Activated T-cell treated with anti-CD3 and anti-CD28 coated beads for 1 hour (primary cell): Measurements from ENCODE around the gene GPR50.

Experiments
- DNase-seq: peaks from one replicate; pipeline ENCODE4 v3.0.0-alpha.2; 2020; ENCODE audit warnings: low read depth

The GPR50 gene

GRCh38 chrX:151176231-151176750, at the start of gene GPR50:
Gene GPR50, plus strand, starts transcription at chrX:151176584. Its CDS starts 138 bp downstream, at chrX:151176722.
- no peak for DNase-seq

GRCh38 chrX:151132531-151132930, 43.9 kb upstream of the GPR50 start:
- DNase-seq = no peak

- peak; percentile 3 for DNase-seq
Measured at GRCh38 chrX:151151665-151152267, 24.6 kb upstream of the GPR50 start.

- DNase-seq = no peak
Measured at GRCh38 chrX:151153086-151153485, 23.3 kb upstream of the GPR50 start.

- DNase-seq = no peak
Measured at GRCh38 chrX:151153667-151154066, 22.7 kb upstream of the GPR50 start.

GRCh38 chrX:151155234-151155633, 21.1 kb upstream of the GPR50 start:
- no peak for DNase-seq

GRCh38 chrX:151161690-151162089, 14.7 kb upstream of the GPR50 start:
- DNase-seq = no peak

GRCh38 chrX:151167791-151168345, 8.5 kb upstream of the GPR50 start:
- DNase-seq = no peak

- no peak for DNase-seq
Measured at GRCh38 chrX:151169783-151170182, 6.6 kb upstream of the GPR50 start.

GRCh38 chrX:151174581-151175282, 1.7 kb upstream of the GPR50 start:
- DNase-seq = no peak

GRCh38 chrX:151175283-151176062, 911 bp upstream of the GPR50 start:
- no peak for DNase-seq

- no peak for DNase-seq
Measured at GRCh38 chrX:151177141-151178027, 1.0 kb downstream of the GPR50 start.

GRCh38 chrX:151178746-151179145, 2.4 kb downstream of the GPR50 start:
- DNase-seq = no peak

GRCh38 chrX:151180400-151180799, 4.0 kb downstream of the GPR50 start:
- no peak for DNase-seq

- no peak for DNase-seq
Measured at GRCh38 chrX:151181088-151181487, 4.7 kb downstream of the GPR50 start.

GRCh38 chrX:151183233-151183753, 6.9 kb downstream of the GPR50 start:
- DNase-seq = no peak

GRCh38 chrX:151183912-151184565, 7.7 kb downstream of the GPR50 start:
- DNase-seq = no peak

GRCh38 chrX:151184705-151185104, 8.3 kb downstream of the GPR50 start:
- no peak for DNase-seq

- no peak for DNase-seq
Measured at GRCh38 chrX:151206871-151207270, 30.5 kb downstream of the GPR50 start.

- no peak for DNase-seq
Measured at GRCh38 chrX:151225843-151226242, 49.5 kb downstream of the GPR50 start.

GRCh38 chrX:151226941-151227340, 50.6 kb downstream of the GPR50 start:
- DNase-seq = no peak
